ENCODE data around the gene CHADL. TPM values are rescaled to one million over a fixed set of nuclear protein-coding genes. Genes with fewer than 3 reads are reported as not detected.

Gene CHADL, protein sequence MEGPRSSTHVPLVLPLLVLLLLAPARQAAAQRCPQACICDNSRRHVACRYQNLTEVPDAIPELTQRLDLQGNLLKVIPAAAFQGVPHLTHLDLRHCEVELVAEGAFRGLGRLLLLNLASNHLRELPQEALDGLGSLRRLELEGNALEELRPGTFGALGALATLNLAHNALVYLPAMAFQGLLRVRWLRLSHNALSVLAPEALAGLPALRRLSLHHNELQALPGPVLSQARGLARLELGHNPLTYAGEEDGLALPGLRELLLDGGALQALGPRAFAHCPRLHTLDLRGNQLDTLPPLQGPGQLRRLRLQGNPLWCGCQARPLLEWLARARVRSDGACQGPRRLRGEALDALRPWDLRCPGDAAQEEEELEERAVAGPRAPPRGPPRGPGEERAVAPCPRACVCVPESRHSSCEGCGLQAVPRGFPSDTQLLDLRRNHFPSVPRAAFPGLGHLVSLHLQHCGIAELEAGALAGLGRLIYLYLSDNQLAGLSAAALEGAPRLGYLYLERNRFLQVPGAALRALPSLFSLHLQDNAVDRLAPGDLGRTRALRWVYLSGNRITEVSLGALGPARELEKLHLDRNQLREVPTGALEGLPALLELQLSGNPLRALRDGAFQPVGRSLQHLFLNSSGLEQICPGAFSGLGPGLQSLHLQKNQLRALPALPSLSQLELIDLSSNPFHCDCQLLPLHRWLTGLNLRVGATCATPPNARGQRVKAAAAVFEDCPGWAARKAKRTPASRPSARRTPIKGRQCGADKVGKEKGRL
- total RNA-seq, result 1.1 and 1.7 TPM in 2 replicates

GRCh38 chr22:41240377-41241132 lies at the start of gene CHADL:
Gene CHADL, minus strand, starts transcription at chr22:41240931. Its CDS starts 50 bp downstream, at chr22:41240881.

GRCh38 chr22:41285820-41286638 lies 45.3 kb upstream of the CHADL start, which contains the start of gene RANGAP1:
Gene RANGAP1, minus strand, starts transcription at chr22:41286187. Its CDS starts 5,143 bp downstream, at chr22:41281044.

GRCh38 chr22:41204992-41205900 lies 35.5 kb downstream of the CHADL start, which contains the start of gene L3MBTL2:
Gene L3MBTL2, plus strand, starts transcription at chr22:41205312. Its CDS starts 51 bp downstream, at chr22:41205363.

Small RNA genes within 50 kb of the gene (small RNA-seq; reads per million reads assigned to genes)
- not detected for gene MIR6889

Other genes starting within 250 kb of the CHADL start
- gene EP300, start 148.3 kb downstream of the CHADL start, total RNA-seq, result 71.0 and 104 TPM in 2 replicates
- 21.1 TPM in 2 replicates for gene L3MBTL2, start 35.6 kb downstream of the CHADL start, total RNA-seq
- gene RANGAP1, start 45.3 kb upstream of the CHADL start, total RNA-seq, result 57.3 and 71.6 TPM in 2 replicates
- gene ZC3H7B, start 60.6 kb upstream of the CHADL start, total RNA-seq, result 116 and 120 TPM in 2 replicates
- gene TEF, start 141.0 kb upstream of the CHADL start, total RNA-seq, result 18.8 and 21.0 TPM in 2 replicates
- gene TOB2, start 205.9 kb upstream of the CHADL start, total RNA-seq, result 34.7 and 34.9 TPM in 2 replicates
- gene PHF5A, start 227.8 kb upstream of the CHADL start, total RNA-seq, result 34.2 and 36.3 TPM in 2 replicates
- gene ACO2, start 228.2 kb upstream of the CHADL start, total RNA-seq, result 66.1 and 70.7 TPM in 2 replicates

All from hair follicle dermal papilla cell (primary cell).